ENCODE data around the gene PPP2R2B.
"Not testable (repeated sequence)": the region's sequence is repeated elsewhere in the genome, so short reads cannot be mapped to it uniquely, and the experiment has no call there.

The PPP2R2B gene

GRCh38 chr5:146600376-146600775, 278.2 kb downstream of the PPP2R2B start:
- DNase-seq (ENCODE audit: low spot score): no peak

- no peak for DNase-seq (ENCODE audit: low spot score)
Measured at GRCh38 chr5:146599261-146599660, 279.3 kb downstream of the PPP2R2B start.

- DNase-seq (ENCODE audit: low spot score): no peak
Measured at GRCh38 chr5:146595088-146595487, 283.5 kb downstream of the PPP2R2B start.

GRCh38 chr5:146592352-146592751, 286.2 kb downstream of the PPP2R2B start:
- no peak for DNase-seq (ENCODE audit: low spot score)

GRCh38 chr5:146589028-146589345, 289.6 kb downstream of the PPP2R2B start:
- DNase-seq (ENCODE audit: low spot score): no peak

GRCh38 chr5:146588331-146589027, 290.1 kb downstream of the PPP2R2B start:
- DNase-seq (ENCODE audit: low spot score): peak; percentile 12

GRCh38 chr5:146586752-146587151, 291.8 kb downstream of the PPP2R2B start:
- DNase-seq (ENCODE audit: low spot score): no peak

GRCh38 chr5:146584750-146585149, 293.8 kb downstream of the PPP2R2B start:
- no peak for DNase-seq (ENCODE audit: low spot score)

GRCh38 chr5:146582051-146582596, 296.4 kb downstream of the PPP2R2B start:
- DNase-seq (ENCODE audit: low spot score): no peak

GRCh38 chr5:146580237-146580636, 298.3 kb downstream of the PPP2R2B start:
- no peak for DNase-seq (ENCODE audit: low spot score)

- no peak for DNase-seq (ENCODE audit: low spot score)
Measured at GRCh38 chr5:146574713-146575112, 303.8 kb downstream of the PPP2R2B start.

- no peak for DNase-seq (ENCODE audit: low spot score)
Measured at GRCh38 chr5:146568161-146568560, 310.4 kb downstream of the PPP2R2B start.

GRCh38 chr5:146565764-146566367, 312.7 kb downstream of the PPP2R2B start:
- DNase-seq (ENCODE audit: low spot score): peak; percentile 58

- no peak for DNase-seq (ENCODE audit: low spot score)
Measured at GRCh38 chr5:146564007-146564762, 314.4 kb downstream of the PPP2R2B start.

GRCh38 chr5:146562461-146562860, 316.1 kb downstream of the PPP2R2B start:
- no peak for DNase-seq (ENCODE audit: low spot score)

GRCh38 chr5:146561711-146562110, 316.8 kb downstream of the PPP2R2B start:
- DNase-seq (ENCODE audit: low spot score): no peak

GRCh38 chr5:146560205-146560812, 318.2 kb downstream of the PPP2R2B start:
- DNase-seq (ENCODE audit: low spot score): peak; percentile 30

- not testable (repeated sequence) for DNase-seq (ENCODE audit: low spot score)
Measured at GRCh38 chr5:146556884-146557283, 321.7 kb downstream of the PPP2R2B start.

GRCh38 chr5:146553446-146553845, 325.1 kb downstream of the PPP2R2B start:
- DNase-seq (ENCODE audit: low spot score): no peak

- no peak for DNase-seq (ENCODE audit: low spot score)
Measured at GRCh38 chr5:146549615-146550014, 328.9 kb downstream of the PPP2R2B start.

- DNase-seq (ENCODE audit: low spot score): no peak
Measured at GRCh38 chr5:146548781-146549449, 329.6 kb downstream of the PPP2R2B start.

GRCh38 chr5:146544232-146544631, 334.3 kb downstream of the PPP2R2B start:
- DNase-seq (ENCODE audit: low spot score): no peak

All from AG08395 (cell line).